Naive thymus-derived CD4-positive, alpha-beta T cell (primary cell): ENCODE data around the gene FILIP1L. TPM values are rescaled to one million over a fixed set of nuclear protein-coding genes. Genes with fewer than 3 reads are reported as not detected.
"Not testable (repeated sequence)": the region's sequence is repeated elsewhere in the genome, so short reads cannot be mapped to it uniquely, and the experiment has no call there.

Source experiments
- ATAC-seq: fragments of 150-1000 bp; cut with Tn5 transposase; 2 replicates; pipeline ENCODE4 v1.10.0; 2021; ENCODE audit warnings: mild to moderate bottlenecking, moderate library complexity
- CTCF ChIA-PET: fragments of 350-600 bp; sonication (Branson Sonifier 250); formaldehyde crosslinking; loops from one replicate; lab custom pipeline; 2021; ENCODE audit warnings: antibody characterized with exemption; lab: Charles Lee
- POLR2A ChIA-PET: fragments of 350-600 bp; sonication (Branson Sonifier 250); formaldehyde crosslinking; loops from one replicate; lab custom pipeline; 2021; ENCODE audit warnings: antibody characterized with exemption, inconsistent platforms; lab: Charles Lee
- DNase-seq, 9 donors: peaks; one replicate each; pipeline versions ENCODE4 v3.0.0 to v3.0.0-alpha.2; 2020 to 2022; ENCODE audit warnings: mixed read lengths in 1 of 9
- H3K27ac ChIP-seq: one replicate; pipeline ENCODE4 v1.7.0; 2013; ENCODE audit warnings: mild to moderate bottlenecking, low read depth, low read length, moderate library complexity
- H3K27me3 ChIP-seq, 2 donors: one replicate each; pipeline ENCODE4 v1.7.0; 2013; ENCODE audit warnings: low read length in 2 of 2, mild to moderate bottlenecking in 2 of 2, moderate library complexity in 2 of 2; ENCODE audit not compliant: control insufficient read depth in 2 of 2, insufficient read depth in 2 of 2
- H3K36me3 ChIP-seq, 3 experiments: 1 replicate in 2 of 3; 2 replicates in 1 of 3; pipeline ENCODE4 v1.7.0; 2013; ENCODE audit warnings: low read length in 3 of 3, mild to moderate bottlenecking in 3 of 3, moderate library complexity in 1 of 3; ENCODE audit not compliant: insufficient read depth in 3 of 3, control insufficient read depth in 2 of 3
- H3K4me1 ChIP-seq, 2 donors: one replicate each; pipeline ENCODE4 v1.7.0; 2013; ENCODE audit warnings: low read length in 2 of 2, mild to moderate bottlenecking in 2 of 2, moderate library complexity in 1 of 2; ENCODE audit not compliant: control insufficient read depth in 2 of 2, insufficient read depth in 2 of 2
- H3K4me3 ChIP-seq: 2 replicates; pipeline ENCODE4 v1.7.0; 2013; ENCODE audit warnings: mild to moderate bottlenecking, low read length
- H3K9me3 ChIP-seq, 3 experiments: 1 replicate in 2 of 3; 2 replicates in 1 of 3; pipeline ENCODE4 v1.7.0; 2013; ENCODE audit warnings: low read length in 3 of 3; ENCODE audit not compliant: control insufficient read depth in 2 of 3
- H3K27ac Mint-ChIP-seq, 9 donors: one replicate each; pipeline ENCODE4 v1.8.0; 2020 to 2022; ENCODE audit warnings: mixed read lengths in 9 of 9, mild to moderate bottlenecking in 8 of 9, moderate library complexity in 5 of 9, inconsistent platforms in 2 of 9
- H3K27me3 Mint-ChIP-seq, 5 donors: one replicate each; pipeline ENCODE4 v1.8.0; 2021 to 2022; ENCODE audit warnings: mixed read lengths in 5 of 5, mild to moderate bottlenecking in 1 of 5
- H3K36me3 Mint-ChIP-seq, 5 donors: one replicate each; pipeline ENCODE4 v1.8.0; 2020 to 2022; ENCODE audit warnings: mixed read lengths in 5 of 5, mild to moderate bottlenecking in 3 of 5, inconsistent platforms in 1 of 5
- H3K4me1 Mint-ChIP-seq, 7 donors: one replicate each; pipeline ENCODE4 v1.8.0; 2020 to 2022; ENCODE audit warnings: mixed read lengths in 7 of 7, mild to moderate bottlenecking in 3 of 7, inconsistent platforms in 1 of 7
- H3K4me3 Mint-ChIP-seq, 10 donors: one replicate each; pipeline ENCODE4 v1.8.0; 2020 to 2022; ENCODE audit warnings: mild to moderate bottlenecking in 10 of 10, mixed read lengths in 10 of 10, moderate library complexity in 6 of 10, inconsistent platforms in 2 of 10
- H3K9me3 Mint-ChIP-seq, 11 donors: one replicate each; pipeline ENCODE4 v1.8.0; 2020 to 2022; ENCODE audit warnings: mixed read lengths in 11 of 11, mild to moderate bottlenecking in 4 of 11, inconsistent platforms in 1 of 11, moderate library complexity in 1 of 11
- intact Hi-C, 2 donors: fragments of 100-400 bp; cut with micrococcal nuclease; formaldehyde crosslinking; loops; one replicate each; pipeline ENCODE4 v1.15.1; 2023
- polyA plus RNA-seq, 2 donors: library from polyadenylated mRNA; unstranded; fragments of 300-500 nt; fragmentation: Illumina TruSeq; gene quantifications; one replicate each; pipeline ENCODE4 v1.2.3, GENCODE V29; 2021
- total RNA-seq, 6 experiments: library from RNA in 5 of 6; stranded (reverse) in 5 of 6; gene quantifications; 1 replicate in 5 of 6; 2 replicates in 1 of 6; pipeline ENCODE4 v1.2.3 and lab custom pipeline; 2021 to 2026

Gene FILIP1L
- total and polyA plus RNA-seq, 7 experiments from 2014 or later = 0.13 to 6.7 (median 0.39) TPM; not detected in 2

- CTCF ChIA-PET = no interaction called here
- no peaks in the 10 kb centered on the region for H3K9me3 ChIP-seq
- ATAC-seq (no peak), DNase-seq (no peak)
- no peaks in the 10 kb centered on the region for H3K9me3 Mint-ChIP-seq
- no peaks in the 10 kb centered on the region for H3K27me3 ChIP-seq
- H3K4me3 ChIP-seq = no peak overlapping the region
- H3K27ac ChIP-seq = no peak overlapping the region
- H3K27ac Mint-ChIP-seq = peak overlapping the region in 1 of 9 donors; percentile 42
- no peaks in the 10 kb centered on the region for H3K36me3 ChIP-seq
- intact Hi-C loops = no loop called here
- H3K4me3 Mint-ChIP-seq = no peak overlapping the region
- POLR2A ChIA-PET = no interaction called here
- H3K36me3 Mint-ChIP-seq = peaks cover 0 to 11% (median 0%) of the 10 kb centered on the region in 5 donors
- H3K27me3 Mint-ChIP-seq = no peaks in the 10 kb centered on the region
- peaks cover 0 to 8% (median 0%) of the 10 kb centered on the region in 7 donors for H3K4me1 Mint-ChIP-seq
- H3K4me1 ChIP-seq = peaks cover 0 to 5% of the 10 kb centered on the region in 2 donors
Observed at GRCh38 chr3:100057716-100058575, 56.4 kb downstream of the FILIP1L start.

DNA sequence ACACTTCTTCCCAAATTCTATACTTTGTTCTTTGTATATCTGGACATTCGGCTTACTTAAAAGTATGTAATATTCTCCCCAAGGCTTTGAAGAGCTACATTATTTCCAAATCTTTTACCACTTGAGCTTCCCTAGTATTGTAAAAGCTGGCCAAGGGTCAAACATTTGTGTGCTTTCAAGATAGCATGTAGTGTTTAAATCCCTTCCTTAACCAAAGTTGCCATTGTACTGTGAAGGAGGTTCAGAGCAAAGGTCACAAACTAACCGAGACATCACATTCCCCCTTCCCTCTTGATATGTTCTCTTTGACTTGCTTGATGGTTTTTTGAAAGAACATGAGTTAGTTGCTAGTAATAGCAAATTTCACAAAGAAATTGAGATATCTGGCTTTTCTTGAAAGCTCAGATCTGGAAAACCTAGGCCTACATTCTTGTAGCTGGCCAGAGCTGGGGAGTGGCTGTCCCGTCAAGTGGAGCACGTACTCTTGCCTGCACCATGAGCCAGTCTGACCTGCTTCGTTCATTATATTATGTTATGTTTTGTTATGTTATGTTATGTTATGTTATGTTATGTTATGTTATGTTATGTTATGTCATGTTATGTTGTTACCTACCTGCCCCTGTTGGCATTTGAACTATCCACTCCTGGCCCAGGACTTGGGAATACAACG, 60.2 kb downstream of the FILIP1L start:
- H3K9me3 Mint-ChIP-seq = peaks cover 0 to 1% (median 0%) of the 10 kb centered on the region in 11 donors
- POLR2A ChIA-PET = no interaction called here
- H3K27ac Mint-ChIP-seq = no peak overlapping the region
- Histone ChIP-seq H3K36me3 (no peaks in the 10 kb centered on the region), H3K9me3 (no peaks in the 10 kb centered on the region), H3K4me3 (no peak overlapping the region), H3K27ac (no peak overlapping the region), H3K4me1 (no peaks in the 10 kb centered on the region), H3K27me3 (no peaks in the 10 kb centered on the region)
- peaks cover 0 to 12% (median 4%) of the 10 kb centered on the region in 5 donors for H3K36me3 Mint-ChIP-seq
- intact Hi-C loops = no loop called here
- CTCF ChIA-PET = no interaction called here
- no peak overlapping the region for H3K4me3 Mint-ChIP-seq
- ATAC-seq = no peak
- no peaks in the 10 kb centered on the region for H3K4me1 Mint-ChIP-seq
- H3K27me3 Mint-ChIP-seq = no peaks in the 10 kb centered on the region
- no peak for DNase-seq

- H3K4me3 Mint-ChIP-seq, DNase-seq, H3K27me3 ChIP-seq, H3K9me3 ChIP-seq, H3K4me1 ChIP-seq, H3K36me3 ChIP-seq, CTCF ChIA-PET, H3K27ac Mint-ChIP-seq, H3K27ac ChIP-seq, H3K4me3 ChIP-seq, intact Hi-C loops, ATAC-seq, H3K9me3 Mint-ChIP-seq, H3K27me3 Mint-ChIP-seq, POLR2A ChIA-PET: not testable (repeated sequence)
- Mint-ChIP-seq H3K36me3 (peaks cover 0 to 14% (median 4%) of the 10 kb centered on the region in 5 donors), H3K4me1 (peaks cover 0 to 10% (median 0%) of the 10 kb centered on the region in 7 donors)
Observed at GRCh38 chr3:100051513-100051912, 62.8 kb downstream of the FILIP1L start.

DNA sequence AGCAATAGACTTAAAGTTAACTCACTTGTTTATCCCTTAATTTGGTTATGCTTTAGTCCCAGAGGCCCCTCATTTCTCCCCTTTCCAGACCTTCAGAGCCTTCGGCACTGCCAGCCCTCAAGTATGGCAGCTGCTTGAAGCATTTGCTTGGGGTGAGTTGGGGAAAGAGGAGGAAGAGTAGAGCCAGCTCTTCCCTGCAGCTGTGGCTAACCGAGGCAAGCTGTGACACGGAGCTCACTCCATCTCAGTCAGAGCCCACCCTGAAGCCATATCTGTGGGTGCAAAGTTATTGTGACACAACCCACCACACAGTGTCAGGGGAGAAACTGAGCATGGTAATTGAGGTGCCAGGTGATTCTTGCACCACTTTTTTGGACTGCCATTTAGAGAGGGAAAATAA, 66.1 kb downstream of the FILIP1L start:
- Histone ChIP-seq H3K4me1 (no peaks in the 10 kb centered on the region), H3K9me3 (no peaks in the 10 kb centered on the region), H3K27me3 (no peaks in the 10 kb centered on the region), H3K27ac (no peak overlapping the region), H3K36me3 (no peaks in the 10 kb centered on the region), H3K4me3 (no peak overlapping the region)
- H3K36me3 Mint-ChIP-seq = peaks cover 0 to 4% (median 3%) of the 10 kb centered on the region in 5 donors
- CTCF ChIA-PET = no interaction called here
- peaks cover 0 to 1% (median 0%) of the 10 kb centered on the region in 11 donors for H3K9me3 Mint-ChIP-seq
- peaks cover 0 to 11% (median 0%) of the 10 kb centered on the region in 7 donors for H3K4me1 Mint-ChIP-seq
- H3K4me3 Mint-ChIP-seq = no peak overlapping the region
- no peaks in the 10 kb centered on the region for H3K27me3 Mint-ChIP-seq
- ATAC-seq (no peak), DNase-seq (no peak)
- POLR2A ChIA-PET = no interaction called here
- no peak overlapping the region for H3K27ac Mint-ChIP-seq
- intact Hi-C loops = no loop called here

DNA sequence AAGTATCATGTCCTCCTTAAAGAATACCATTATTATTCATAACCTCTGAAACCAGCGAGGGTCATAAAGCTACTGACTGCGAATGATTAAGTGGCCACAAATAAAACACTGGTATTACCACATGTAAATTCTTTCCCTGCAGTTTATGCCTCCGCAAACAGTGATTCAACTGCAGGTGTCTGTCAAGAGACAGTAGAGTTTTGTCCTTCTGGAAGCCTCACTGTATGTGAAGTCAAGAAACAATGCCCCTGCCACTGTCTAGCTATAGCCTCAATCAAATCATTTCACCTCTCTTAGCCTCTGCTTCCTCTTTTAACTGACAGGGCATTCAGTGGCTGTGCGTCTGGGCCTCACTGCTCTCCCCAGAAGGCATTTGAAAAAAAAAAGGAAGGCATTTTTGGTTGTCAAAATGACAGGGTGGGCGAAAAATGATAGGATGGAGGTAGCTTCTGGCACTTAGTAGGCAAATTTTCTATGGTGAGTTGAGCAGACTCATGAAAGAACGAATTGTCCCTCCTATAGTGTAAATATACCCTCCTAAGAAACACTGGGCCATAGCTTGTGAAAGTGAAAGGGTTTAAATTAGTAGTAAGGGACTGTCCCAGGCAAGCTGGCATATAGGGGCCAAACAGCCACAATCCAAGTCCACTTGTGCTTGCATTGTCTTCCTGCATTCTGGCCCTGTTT, 66.7 kb downstream of the FILIP1L start:
- H3K4me1 ChIP-seq = no peaks in the 10 kb centered on the region
- Mint-ChIP-seq H3K4me3 (no peak overlapping the region), H3K9me3 (peaks cover 0 to 1% (median 0%) of the 10 kb centered on the region in 11 donors), H3K4me1 (peaks cover 0 to 11% (median 0%) of the 10 kb centered on the region in 7 donors), H3K36me3 (peaks cover 0 to 4% (median 3%) of the 10 kb centered on the region in 5 donors), H3K27ac (no peak overlapping the region), H3K27me3 (no peaks in the 10 kb centered on the region)
- ATAC-seq (peak; percentile 71), DNase-seq (no peak)
- no peaks in the 10 kb centered on the region for H3K9me3 ChIP-seq
- ChIA-PET POLR2A (no interaction called here), CTCF (no interaction called here)
- H3K27me3 ChIP-seq = no peaks in the 10 kb centered on the region
- no peaks in the 10 kb centered on the region for H3K36me3 ChIP-seq
- no peak overlapping the region for H3K27ac ChIP-seq
- no peak overlapping the region for H3K4me3 ChIP-seq
- intact Hi-C loops = no loop called here

- no peak for DNase-seq
- H3K4me3 Mint-ChIP-seq = no peak overlapping the region
- Histone ChIP-seq H3K9me3 (no peaks in the 10 kb centered on the region), H3K27ac (no peak overlapping the region), H3K4me3 (no peak overlapping the region), H3K27me3 (no peaks in the 10 kb centered on the region), H3K4me1 (no peaks in the 10 kb centered on the region), H3K36me3 (no peaks in the 10 kb centered on the region)
- H3K4me1 Mint-ChIP-seq = peaks cover 0 to 11% (median 0%) of the 10 kb centered on the region in 7 donors
- CTCF ChIA-PET = no interaction called here
- intact Hi-C loops = no loop called here
- ATAC-seq = no peak
- POLR2A ChIA-PET = no interaction called here
- H3K27ac Mint-ChIP-seq = no peak overlapping the region
- peaks cover 0 to 1% (median 0%) of the 10 kb centered on the region in 11 donors for H3K9me3 Mint-ChIP-seq
- no peaks in the 10 kb centered on the region for H3K27me3 Mint-ChIP-seq
- H3K36me3 Mint-ChIP-seq = peaks cover 0 to 4% (median 3%) of the 10 kb centered on the region in 5 donors
Observed at GRCh38 chr3:100046986-100047385, 67.3 kb downstream of the FILIP1L start.
